OCI-LY1 (cell line): ENCODE data around the gene MFRP.

Experiments
- CTCF ChIP-seq: fragments of 200-600 bp; sonication (generic), shearing (Covaris generic); IDR thresholded peaks from 2 replicates; pipeline ENCODE4 v1.5.1; 2017; ENCODE audit warnings: mild to moderate bottlenecking, antibody characterized with exemption, low read length, moderate library complexity, mixed read lengths
- EZH2 ChIP-seq: fragments of 200-600 bp; sonication (generic), shearing (Covaris generic); IDR thresholded peaks from 2 replicates; pipeline ENCODE4 v1.8.0; 2017; ENCODE audit warnings: borderline replicate concordance, mixed run types, mild to moderate bottlenecking, antibody characterized with exemption, low read length, moderate library complexity, mixed read lengths

DNA sequence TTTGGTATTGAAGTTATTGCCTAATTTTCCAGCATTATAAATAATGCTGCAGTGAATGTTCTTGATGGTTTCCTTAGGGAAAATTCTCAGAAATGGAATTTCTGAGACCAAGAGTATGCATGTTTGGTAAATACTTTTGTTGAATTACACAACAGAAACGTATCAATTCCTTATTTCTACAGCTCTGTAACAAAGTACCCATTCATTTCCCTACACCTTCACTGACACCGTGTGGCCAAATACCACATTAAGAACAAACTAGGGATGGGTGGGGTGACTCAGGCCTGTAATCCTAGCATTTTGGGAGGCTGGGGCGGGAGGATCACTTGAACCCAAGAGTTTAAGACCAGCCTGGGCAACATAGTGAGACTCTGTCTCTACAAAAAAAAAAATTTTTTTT, 51.3 kb downstream of the MFRP start:
- TF ChIP-seq CTCF = peak; percentile 20; the same call in 1 of the 2 replicates
- no peak for TF ChIP-seq EZH2
